Liver (tissue), 9 donors: Measurements from ENCODE around the gene FBN1. TPM values are rescaled to one million over a fixed set of nuclear protein-coding genes. Genes with fewer than 3 reads are reported as not detected.

Experiments used
- DNase-seq: peaks from one replicate; pipeline ENCODE4 v3.0.0-alpha.2; 2017; ENCODE audit warnings: low spot score
- H3K27ac ChIP-seq, 2 donors: one replicate each; pipeline ENCODE4 v1.7.0; 2013; ENCODE audit warnings: inconsistent platforms in 2 of 2, low read length in 2 of 2, control low read depth in 1 of 2, low read depth in 1 of 2, mild to moderate bottlenecking in 1 of 2
- H3K27me3 ChIP-seq, 4 donors: one replicate each; pipeline versions ENCODE4 v1.6.1 to v1.7.0; 2013; ENCODE audit warnings: low read length in 3 of 4, inconsistent platforms in 1 of 4, mild to moderate bottlenecking in 1 of 4, moderate library complexity in 1 of 4; ENCODE audit not compliant: control insufficient read depth in 4 of 4, insufficient read depth in 4 of 4
- H3K36me3 ChIP-seq, 4 donors: one replicate each; pipeline versions ENCODE4 v1.6.1 to v1.7.0; 2013; ENCODE audit warnings: low read length in 3 of 4, mild to moderate bottlenecking in 3 of 4, low read depth in 1 of 4, moderate library complexity in 1 of 4; ENCODE audit not compliant: control insufficient read depth in 4 of 4, insufficient read depth in 3 of 4
- H3K4me1 ChIP-seq, 4 donors: one replicate each; pipeline versions ENCODE4 v1.6.1 to v1.7.0; 2013; ENCODE audit warnings: low read length in 3 of 4, mild to moderate bottlenecking in 3 of 4, moderate library complexity in 1 of 4; ENCODE audit not compliant: control insufficient read depth in 4 of 4, insufficient read depth in 4 of 4
- H3K4me3 ChIP-seq, 3 donors: one replicate each; pipeline versions ENCODE4 v1.6.1 to v1.7.0; 2013; ENCODE audit warnings: low read length in 3 of 3, control low read depth in 1 of 3, low read depth in 1 of 3, mild to moderate bottlenecking in 1 of 3
- H3K9ac ChIP-seq, 2 donors: one replicate each; pipeline ENCODE4 v1.7.0; 2013; ENCODE audit warnings: low read length in 2 of 2, mild to moderate bottlenecking in 2 of 2, moderate library complexity in 2 of 2, control low read depth in 1 of 2, low read depth in 1 of 2
- H3K9me3 ChIP-seq, 4 donors: one replicate each; pipeline versions ENCODE4 v1.6.1 to v1.7.0; 2013; ENCODE audit warnings: low read length in 3 of 4; ENCODE audit not compliant: control insufficient read depth in 4 of 4
- FOXA1 ChIP-seq: IDR thresholded peaks from 2 replicates; pipeline ENCODE4 v1.6.1; 2016; ENCODE audit warnings: antibody characterized with exemption
- GABPA ChIP-seq, 2 donors: IDR thresholded peaks in 1 of 2; conservative IDR thresholded peaks in 1 of 2; 2 replicates each; pipeline ENCODE4 v1.6.1; 2016; ENCODE audit warnings: antibody characterized with exemption in 2 of 2, mild to moderate bottlenecking in 1 of 2, moderate library complexity in 1 of 2
- HNF4G ChIP-seq: IDR thresholded peaks from 2 replicates; pipeline ENCODE4 v1.6.1; 2016; ENCODE audit warnings: antibody characterized with exemption
- JUND ChIP-seq, 2 donors: IDR thresholded peaks; 2 replicates each; pipeline ENCODE4 v1.6.1; 2016; ENCODE audit warnings: antibody characterized with exemption in 2 of 2
- NR2F2 ChIP-seq: IDR thresholded peaks from 2 replicates; pipeline ENCODE4 v1.6.1; 2016; ENCODE audit warnings: antibody characterized with exemption
- RAD21 ChIP-seq, 2 donors: IDR thresholded peaks; 2 replicates each; pipeline ENCODE4 v1.6.1; 2016; ENCODE audit warnings: antibody characterized with exemption in 2 of 2, mild to moderate bottlenecking in 2 of 2
- RXRA ChIP-seq, 2 donors: IDR thresholded peaks; 2 replicates each; pipeline ENCODE4 v1.6.1; 2017 to 2018; ENCODE audit warnings: antibody characterized with exemption in 2 of 2, mild to moderate bottlenecking in 1 of 2
- SP1 ChIP-seq: IDR thresholded peaks from 2 replicates; pipeline ENCODE4 v1.6.1; 2018; ENCODE audit warnings: antibody characterized with exemption, mild to moderate bottlenecking
- TAF1 ChIP-seq: conservative IDR thresholded peaks from 2 replicates; pipeline ENCODE4 v1.6.1; 2016; ENCODE audit warnings: antibody characterized with exemption, mild to moderate bottlenecking
- YY1 ChIP-seq: IDR thresholded peaks from 2 replicates; pipeline ENCODE4 v1.6.1; 2016; ENCODE audit warnings: antibody characterized with exemption, mild to moderate bottlenecking
- WGBS: extraction: QIAGEN DNeasy Blood & Tissue Kit; methylation state at CpG from one replicate; pipeline ENCODE4 v1.1.7; 2013; 5-methylcytosine and 5-hydroxymethylcytosine counted together
- polyA plus RNA-seq, 2 donors: library from polyadenylated mRNA; stranded (reverse) in 1 of 2; unstranded in 1 of 2; fragments of 200-250 nt in 1 of 2; fragments of >200 nt in 1 of 2; fragmentation: Nextera tagmentation in 1 of 2; extraction: Ambion mirVana in 1 of 2; gene quantifications; one replicate each; pipeline versions ENCODE4 v1.2.1 to v1.2.3, GENCODE V29; 2013 to 2015
- total RNA-seq, 2 donors: library from RNA; depleted of rRNA; stranded (reverse); fragments of >200 nt; gene quantifications; one replicate each; pipeline ENCODE4 v1.2.3, GENCODE V29; 2014
- TF ChIP-seq, protein P1 (sequence below): IDR thresholded peaks from 2 replicates; pipeline ENCODE4 v1.6.1; 2016; ENCODE audit warnings: antibody characterized with exemption, mild to moderate bottlenecking
- TF ChIP-seq, protein P2 (sequence below): IDR thresholded peaks from 2 replicates; pipeline ENCODE4 v1.6.1; 2016; ENCODE audit warnings: antibody characterized with exemption
- TF ChIP-seq, protein P3 (sequence below): IDR thresholded peaks from 2 replicates; pipeline ENCODE4 v1.6.1; 2016; ENCODE audit warnings: antibody characterized with exemption
- donor health status: healthy.
- donor health status: healthy.
- donor health status: healthy.
- donor health status: healthy.
- donor health status: healthy.

FBN1 gene
- total and polyA plus RNA-seq, 4 donors: 1.3 to 20.1 (median 12.4) TPM

DNA sequence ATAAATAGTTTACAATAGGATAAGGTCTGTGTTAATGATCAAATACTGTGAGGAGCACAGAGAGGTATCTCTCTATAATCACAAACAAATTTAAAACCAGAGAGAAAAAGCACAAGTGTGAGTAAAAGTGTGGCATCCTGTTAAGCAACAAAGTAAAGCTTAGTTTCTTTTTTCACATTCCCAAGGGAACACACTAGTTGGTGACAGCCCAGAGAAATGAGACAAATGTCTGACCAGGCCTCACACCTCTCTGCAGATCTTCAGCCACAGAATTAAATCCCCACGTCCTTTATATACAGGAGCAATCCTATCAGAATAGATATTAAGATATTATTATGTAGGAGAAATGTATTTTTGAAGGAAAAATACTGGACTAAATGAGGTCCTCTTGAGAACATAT lies 2.7 kb downstream of the FBN1 start (continued):
- TF ChIP-seq RAD21 (IDR thresholded peaks at IDR 0.05) (no peak), YY1 (no peak), TAF1 (no peak), GABPA (IDR thresholded peaks at IDR 0.05 in 1 of 2, conservative IDR thresholded peaks at IDR 0.05 in 1 of 2) (no peak), RXRA (IDR thresholded peaks at IDR 0.05) (no peak), NR2F2 (no peak), FOXA1 (no peak)

DNA sequence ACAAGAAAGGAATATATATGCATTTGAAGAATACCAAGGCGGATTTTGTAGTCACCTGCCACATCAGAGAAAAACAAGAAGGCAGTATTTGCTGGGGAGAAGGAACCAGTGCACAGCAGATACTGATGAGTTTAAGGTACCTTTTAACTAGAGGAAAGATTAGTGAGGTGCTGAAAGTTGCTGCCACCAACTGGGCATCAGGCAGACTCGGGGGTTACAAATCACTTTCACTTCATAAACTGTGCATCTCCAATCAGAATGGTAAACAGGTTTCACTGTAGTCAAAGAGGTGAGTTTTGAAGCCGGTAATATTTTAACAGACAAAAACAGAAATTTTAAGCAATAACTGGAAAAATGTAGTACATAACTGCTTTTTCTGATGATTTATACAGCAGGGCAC lies 4.1 kb downstream of the FBN1 start:
- TF ChIP-seq RAD21 (IDR thresholded peaks at IDR 0.05) (peak; percentile 47 to 54), NR2F2 (no peak)
- Histone ChIP-seq H3K9me3 (no peaks in the 10 kb centered on the region), H3K4me3 (no peak overlapping the region), H3K27ac (no peak overlapping the region), H3K27me3 (peaks cover 0 to 10% (median 4%) of the 10 kb centered on the region in 4 donors), H3K4me1 (peaks cover 5 to 21% (median 17%) of the 10 kb centered on the region in 4 donors), H3K9ac (no peak overlapping the region), H3K36me3 (no peaks in the 10 kb centered on the region)
- DNase-seq: no peak
- 63% methylated on average over 3 of the region's 3 CpGs for WGBS

DNA sequence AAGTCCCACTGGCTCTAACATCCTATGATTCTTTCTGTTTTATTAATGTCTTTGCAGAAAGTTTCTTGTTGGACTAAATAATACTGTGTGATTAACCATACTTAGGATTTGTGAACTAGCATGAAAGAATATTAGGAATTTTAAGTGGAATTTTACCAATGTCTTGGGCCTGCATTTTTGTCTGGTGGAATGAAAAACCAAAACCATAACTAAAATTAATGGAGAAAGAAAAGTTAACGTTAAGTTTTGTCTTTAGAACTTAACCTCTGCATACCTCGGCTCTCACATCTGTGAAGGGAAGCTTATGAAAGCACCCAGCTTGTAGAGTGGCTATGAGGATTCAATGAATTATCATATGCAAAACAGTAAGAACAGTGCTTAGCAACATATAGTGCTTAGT lies 6.5 kb downstream of the FBN1 start:
- no peak overlapping the region for H3K27ac ChIP-seq
- no peak for TF ChIP-seq YY1
- TF ChIP-seq, protein P1, sequence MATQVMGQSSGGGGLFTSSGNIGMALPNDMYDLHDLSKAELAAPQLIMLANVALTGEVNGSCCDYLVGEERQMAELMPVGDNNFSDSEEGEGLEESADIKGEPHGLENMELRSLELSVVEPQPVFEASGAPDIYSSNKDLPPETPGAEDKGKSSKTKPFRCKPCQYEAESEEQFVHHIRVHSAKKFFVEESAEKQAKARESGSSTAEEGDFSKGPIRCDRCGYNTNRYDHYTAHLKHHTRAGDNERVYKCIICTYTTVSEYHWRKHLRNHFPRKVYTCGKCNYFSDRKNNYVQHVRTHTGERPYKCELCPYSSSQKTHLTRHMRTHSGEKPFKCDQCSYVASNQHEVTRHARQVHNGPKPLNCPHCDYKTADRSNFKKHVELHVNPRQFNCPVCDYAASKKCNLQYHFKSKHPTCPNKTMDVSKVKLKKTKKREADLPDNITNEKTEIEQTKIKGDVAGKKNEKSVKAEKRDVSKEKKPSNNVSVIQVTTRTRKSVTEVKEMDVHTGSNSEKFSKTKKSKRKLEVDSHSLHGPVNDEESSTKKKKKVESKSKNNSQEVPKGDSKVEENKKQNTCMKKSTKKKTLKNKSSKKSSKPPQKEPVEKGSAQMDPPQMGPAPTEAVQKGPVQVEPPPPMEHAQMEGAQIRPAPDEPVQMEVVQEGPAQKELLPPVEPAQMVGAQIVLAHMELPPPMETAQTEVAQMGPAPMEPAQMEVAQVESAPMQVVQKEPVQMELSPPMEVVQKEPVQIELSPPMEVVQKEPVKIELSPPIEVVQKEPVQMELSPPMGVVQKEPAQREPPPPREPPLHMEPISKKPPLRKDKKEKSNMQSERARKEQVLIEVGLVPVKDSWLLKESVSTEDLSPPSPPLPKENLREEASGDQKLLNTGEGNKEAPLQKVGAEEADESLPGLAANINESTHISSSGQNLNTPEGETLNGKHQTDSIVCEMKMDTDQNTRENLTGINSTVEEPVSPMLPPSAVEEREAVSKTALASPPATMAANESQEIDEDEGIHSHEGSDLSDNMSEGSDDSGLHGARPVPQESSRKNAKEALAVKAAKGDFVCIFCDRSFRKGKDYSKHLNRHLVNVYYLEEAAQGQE: no peak
- TF ChIP-seq RAD21 (IDR thresholded peaks at IDR 0.05): no peak
- TF ChIP-seq, protein P2, sequence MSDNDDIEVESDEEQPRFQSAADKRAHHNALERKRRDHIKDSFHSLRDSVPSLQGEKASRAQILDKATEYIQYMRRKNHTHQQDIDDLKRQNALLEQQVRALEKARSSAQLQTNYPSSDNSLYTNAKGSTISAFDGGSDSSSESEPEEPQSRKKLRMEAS: no peak
- no peak for TF ChIP-seq FOXA1
- TF ChIP-seq HNF4G: no peak
- TF ChIP-seq GABPA (IDR thresholded peaks at IDR 0.05 in 1 of 2, conservative IDR thresholded peaks at IDR 0.05 in 1 of 2): no peak
- DNase-seq: no peak
- no peaks in the 10 kb centered on the region for H3K36me3 ChIP-seq
- H3K9me3 ChIP-seq: no peaks in the 10 kb centered on the region
- WGBS: 92% methylated on average over 2 of the region's 2 CpGs
- H3K27me3 ChIP-seq: peaks cover 0 to 4% (median 0%) of the 10 kb centered on the region in 4 donors
- no peaks in the 10 kb centered on the region for H3K4me1 ChIP-seq
- H3K4me3 ChIP-seq: no peak overlapping the region
- H3K9ac ChIP-seq: no peak overlapping the region

DNA sequence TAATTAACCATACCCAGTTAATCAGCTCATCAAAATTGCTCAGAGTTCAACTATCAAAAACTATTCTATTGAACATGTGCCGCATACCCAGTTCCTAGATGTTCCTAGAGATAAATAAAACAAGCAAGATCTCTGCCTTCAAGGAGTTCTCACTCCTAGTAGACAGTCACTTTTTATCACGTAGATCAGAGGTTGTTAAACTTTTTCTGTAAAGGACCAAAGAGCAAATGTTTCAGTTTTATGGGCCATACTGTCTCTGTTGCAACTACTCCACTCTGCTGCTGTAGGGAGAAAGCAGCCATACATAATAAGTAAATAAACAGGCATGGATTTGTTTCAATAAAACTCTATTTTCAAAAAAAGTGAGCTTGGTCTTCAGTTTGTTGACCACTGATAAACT lies 7.9 kb downstream of the FBN1 start:
- no peaks in the 10 kb centered on the region for H3K27me3 ChIP-seq
- H3K9ac ChIP-seq: no peak overlapping the region
- no peak overlapping the region for H3K4me3 ChIP-seq
- WGBS: 88% methylated on average over 2 of the region's 2 CpGs
- TF ChIP-seq RAD21 (IDR thresholded peaks at IDR 0.05): no peak
- no peak for TF ChIP-seq JUND (IDR thresholded peaks at IDR 0.05)
- TF ChIP-seq SP1: no peak
- TF ChIP-seq GABPA (IDR thresholded peaks at IDR 0.05 in 1 of 2, conservative IDR thresholded peaks at IDR 0.05 in 1 of 2): no peak
- TF ChIP-seq, protein P3, sequence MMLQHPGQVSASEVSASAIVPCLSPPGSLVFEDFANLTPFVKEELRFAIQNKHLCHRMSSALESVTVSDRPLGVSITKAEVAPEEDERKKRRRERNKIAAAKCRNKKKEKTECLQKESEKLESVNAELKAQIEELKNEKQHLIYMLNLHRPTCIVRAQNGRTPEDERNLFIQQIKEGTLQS: no peak
- no peak for TF ChIP-seq TAF1
- TF ChIP-seq YY1: no peak
- TF ChIP-seq HNF4G: no peak
- TF ChIP-seq, protein P2: no peak
- TF ChIP-seq RXRA (IDR thresholded peaks at IDR 0.05): no peak
- H3K9me3 ChIP-seq: no peaks in the 10 kb centered on the region
- DNase-seq: no peak
- H3K4me1 ChIP-seq: no peaks in the 10 kb centered on the region
- H3K27ac ChIP-seq: no peak overlapping the region
- no peaks in the 10 kb centered on the region for H3K36me3 ChIP-seq
